ENCODE measurements around the gene PLPP6.

PLPP6 gene

GRCh38 chr9:4662989-4663792 lies 1.1 kb downstream of the PLPP6 start:
- no peak for DNase-seq (ENCODE audit: low read depth, low spot score)

- no peak for DNase-seq (ENCODE audit: low read depth, low spot score)
Observed at GRCh38 chr9:4663956-4664355, 1.9 kb downstream of the PLPP6 start.

GRCh38 chr9:4665357-4665756 lies 3.3 kb downstream of the PLPP6 start:
- no peak for DNase-seq (ENCODE audit: low read depth, low spot score)

- DNase-seq (ENCODE audit: low read depth, low spot score), result no peak
Observed at GRCh38 chr9:4666042-4666699, 4.1 kb downstream of the PLPP6 start, which contains the start of gene SPATA6L. Gene SPATA6L (minus strand): TSS chr9:4666480. CDS start chr9:4666250, 230 bp downstream.

GRCh38 chr9:4667681-4668080 lies 5.6 kb downstream of the PLPP6 start:
- no peak for DNase-seq (ENCODE audit: low read depth, low spot score)

- DNase-seq (ENCODE audit: low read depth, low spot score), result no peak
Observed at GRCh38 chr9:4668604-4669003, 6.5 kb downstream of the PLPP6 start.

- no peak for DNase-seq (ENCODE audit: low read depth, low spot score)
Observed at GRCh38 chr9:4669890-4670289, 7.8 kb downstream of the PLPP6 start.

- DNase-seq (ENCODE audit: low read depth, low spot score), result no peak
Observed at GRCh38 chr9:4670591-4670990, 8.5 kb downstream of the PLPP6 start.

- no peak for DNase-seq (ENCODE audit: low read depth, low spot score)
Observed at GRCh38 chr9:4671737-4672136, 9.6 kb downstream of the PLPP6 start.

- DNase-seq (ENCODE audit: low read depth, low spot score), result no peak
Observed at GRCh38 chr9:4674783-4675182, 12.7 kb downstream of the PLPP6 start.

- no peak for DNase-seq (ENCODE audit: low read depth, low spot score)
Observed at GRCh38 chr9:4677392-4677791, 15.3 kb downstream of the PLPP6 start.

- DNase-seq (ENCODE audit: low read depth, low spot score), result no peak
Observed at GRCh38 chr9:4678679-4679267, 16.7 kb downstream of the PLPP6 start.

- DNase-seq (ENCODE audit: low read depth, low spot score), result peak; percentile 83
Observed at GRCh38 chr9:4679268-4680172, 17.4 kb downstream of the PLPP6 start, which contains the start of gene CDC37L1. Gene CDC37L1 (plus strand): TSS chr9:4679569. CDS start chr9:4679768, 199 bp downstream.

GRCh38 chr9:4680173-4680525 lies 18.1 kb downstream of the PLPP6 start:
- DNase-seq (ENCODE audit: low read depth, low spot score), result no peak

GRCh38 chr9:4680750-4681149 lies 18.7 kb downstream of the PLPP6 start:
- no peak for DNase-seq (ENCODE audit: low read depth, low spot score)

- DNase-seq (ENCODE audit: low read depth, low spot score), result no peak
Observed at GRCh38 chr9:4684820-4685219, 22.7 kb downstream of the PLPP6 start.

- DNase-seq (ENCODE audit: low read depth, low spot score), result no peak
Observed at GRCh38 chr9:4686112-4686511, 24.0 kb downstream of the PLPP6 start.

GRCh38 chr9:4686584-4686983 lies 24.5 kb downstream of the PLPP6 start:
- no peak for DNase-seq (ENCODE audit: low read depth, low spot score)

GRCh38 chr9:4689021-4689420 lies 26.9 kb downstream of the PLPP6 start:
- no peak for DNase-seq (ENCODE audit: low read depth, low spot score)

- DNase-seq (ENCODE audit: low read depth, low spot score), result no peak
Observed at GRCh38 chr9:4689687-4690104, 27.6 kb downstream of the PLPP6 start.

- no peak for DNase-seq (ENCODE audit: low read depth, low spot score)
Observed at GRCh38 chr9:4690144-4690543, 28.1 kb downstream of the PLPP6 start.

- no peak for DNase-seq (ENCODE audit: low read depth, low spot score)
Observed at GRCh38 chr9:4691795-4692194, 29.7 kb downstream of the PLPP6 start.

All from smooth muscle cell of the brain vasculature (primary cell).